ENCODE data around the gene IRGQ.

- no peak for TF ChIP-seq CTCF (IDR thresholded peaks at IDR 0.05; ENCODE audit: low read depth, low read length, poor library complexity, severe bottlenecking)
- TF ChIP-seq EZH2phosphoT487 (IDR thresholded peaks at IDR 0.05; ENCODE audit: borderline replicate concordance, low read length) = no peak
These were observed 32.9 kb upstream of the IRGQ start for GRCh38 chr19:43628646-43629326.

Measured in DOHH2 (cell line).